Forelimb muscle (tissue), 1 donor: ENCODE data around the gene APOBEC2. TPM values are rescaled to one million over a fixed set of nuclear protein-coding genes. Genes with fewer than 3 reads are reported as not detected.
"Not testable (repeated sequence)": the region's sequence is repeated elsewhere in the genome, so short reads cannot be mapped to it uniquely, and the experiment has no call there.

Source experiments
- DNase-seq: peaks from one replicate; pipeline ENCODE4 v3.0.0-alpha.2; 2013; ENCODE audit warnings: low read depth
- polyA plus RNA-seq: library from polyadenylated mRNA; unstranded; fragments of 120-200 nt; gene quantifications from one replicate; pipeline ENCODE4 v1.2.1, GENCODE V29; 2013; ENCODE audit not compliant: insufficient read length

APOBEC2 gene
- polyA plus RNA-seq, result 501 TPM

- no peak for DNase-seq
Measured at GRCh38 chr6:41053041-41053440, at the start of gene APOBEC2. TSS of gene APOBEC2 (plus strand) at chr6:41053202. CDS start at chr6:41053348, 146 bp downstream.

GRCh38 chr6:41006217-41006616 is 46.8 kb upstream of the APOBEC2 start:
- DNase-seq, result not testable (repeated sequence)

- not testable (repeated sequence) for DNase-seq
Measured at GRCh38 chr6:41006980-41007379, 46.0 kb upstream of the APOBEC2 start.

GRCh38 chr6:41008011-41008410 is 45.0 kb upstream of the APOBEC2 start:
- DNase-seq, result no peak

GRCh38 chr6:41009669-41010068 is 43.3 kb upstream of the APOBEC2 start:
- no peak for DNase-seq

GRCh38 chr6:41011673-41012072 is 41.3 kb upstream of the APOBEC2 start:
- no peak for DNase-seq

GRCh38 chr6:41013466-41014153 is 39.4 kb upstream of the APOBEC2 start:
- no peak for DNase-seq

GRCh38 chr6:41014780-41015179 is 38.2 kb upstream of the APOBEC2 start:
- DNase-seq, result no peak

GRCh38 chr6:41015860-41016259 is 37.1 kb upstream of the APOBEC2 start:
- DNase-seq, result not testable (repeated sequence)

- DNase-seq, result no peak
Measured at GRCh38 chr6:41017663-41018062, 35.3 kb upstream of the APOBEC2 start.

GRCh38 chr6:41021832-41022231 is 31.2 kb upstream of the APOBEC2 start:
- DNase-seq, result no peak

- DNase-seq, result no peak
Measured at GRCh38 chr6:41022294-41022693, 30.7 kb upstream of the APOBEC2 start.

GRCh38 chr6:41023114-41023513 is 29.9 kb upstream of the APOBEC2 start:
- DNase-seq, result no peak

GRCh38 chr6:41025966-41026530 is 27.0 kb upstream of the APOBEC2 start:
- DNase-seq, result no peak

- DNase-seq, result no peak
Measured at GRCh38 chr6:41027241-41027640, 25.8 kb upstream of the APOBEC2 start.

- DNase-seq, result peak; percentile 44
Measured at GRCh38 chr6:41027799-41028560, 25.0 kb upstream of the APOBEC2 start.

- DNase-seq, result no peak
Measured at GRCh38 chr6:41028561-41029412, 24.2 kb upstream of the APOBEC2 start.

- no peak for DNase-seq
Measured at GRCh38 chr6:41032830-41033229, 20.2 kb upstream of the APOBEC2 start.

- DNase-seq, result no peak
Measured at GRCh38 chr6:41033776-41034175, 19.2 kb upstream of the APOBEC2 start.

- DNase-seq, result no peak
Measured at GRCh38 chr6:41036186-41036585, 16.8 kb upstream of the APOBEC2 start.

GRCh38 chr6:41036601-41037000 is 16.4 kb upstream of the APOBEC2 start:
- no peak for DNase-seq
